ENCODE results near the gene CERS1.
"Not testable (repeated sequence)": the region's sequence is repeated elsewhere in the genome, so short reads cannot be mapped to it uniquely, and the experiment has no call there.

Gene CERS1

GRCh38 chr19:18908917-18909619 lies 13.1 kb upstream of the CERS1 start:
- Mint-ChIP-seq H3K27me3 (ENCODE audit: low read depth) (no peaks in the 10 kb centered on the region), H3K4me3 (no peak overlapping the region), H3K36me3 (ENCODE audit: low read depth) (peaks cover 16% of the 10 kb centered on the region), H3K27ac (no peak overlapping the region), H3K9me3 (no peaks in the 10 kb centered on the region), H3K4me1 (ENCODE audit: low read depth) (no peaks in the 10 kb centered on the region)

GRCh38 chr19:18906605-18907519 lies 10.9 kb upstream of the CERS1 start:
- H3K36me3 Mint-ChIP-seq (ENCODE audit: low read depth): peaks cover 7% of the 10 kb centered on the region
- H3K27ac Mint-ChIP-seq: no peak overlapping the region
- no peaks in the 10 kb centered on the region for H3K27me3 Mint-ChIP-seq (ENCODE audit: low read depth)
- H3K4me1 Mint-ChIP-seq (ENCODE audit: low read depth): no peaks in the 10 kb centered on the region
- no peaks in the 10 kb centered on the region for H3K9me3 Mint-ChIP-seq
- H3K4me3 Mint-ChIP-seq: no peak overlapping the region

- Mint-ChIP-seq H3K4me1 (ENCODE audit: low read depth) (no peaks in the 10 kb centered on the region), H3K27ac (no peak overlapping the region), H3K4me3 (no peak overlapping the region), H3K36me3 (ENCODE audit: low read depth) (peaks cover 11% of the 10 kb centered on the region), H3K27me3 (ENCODE audit: low read depth) (no peaks in the 10 kb centered on the region), H3K9me3 (no peaks in the 10 kb centered on the region)
These were observed 9.7 kb upstream of the CERS1 start for GRCh38 chr19:18905513-18906236.

- H3K4me1 Mint-ChIP-seq (ENCODE audit: low read depth): no peaks in the 10 kb centered on the region
- H3K9me3 Mint-ChIP-seq: no peaks in the 10 kb centered on the region
- H3K4me3 Mint-ChIP-seq: no peak overlapping the region
- peaks cover 13% of the 10 kb centered on the region for H3K36me3 Mint-ChIP-seq (ENCODE audit: low read depth)
- no peak overlapping the region for H3K27ac Mint-ChIP-seq
- no peaks in the 10 kb centered on the region for H3K27me3 Mint-ChIP-seq (ENCODE audit: low read depth)
These were observed 9.1 kb upstream of the CERS1 start for GRCh38 chr19:18905058-18905456.

DNA sequence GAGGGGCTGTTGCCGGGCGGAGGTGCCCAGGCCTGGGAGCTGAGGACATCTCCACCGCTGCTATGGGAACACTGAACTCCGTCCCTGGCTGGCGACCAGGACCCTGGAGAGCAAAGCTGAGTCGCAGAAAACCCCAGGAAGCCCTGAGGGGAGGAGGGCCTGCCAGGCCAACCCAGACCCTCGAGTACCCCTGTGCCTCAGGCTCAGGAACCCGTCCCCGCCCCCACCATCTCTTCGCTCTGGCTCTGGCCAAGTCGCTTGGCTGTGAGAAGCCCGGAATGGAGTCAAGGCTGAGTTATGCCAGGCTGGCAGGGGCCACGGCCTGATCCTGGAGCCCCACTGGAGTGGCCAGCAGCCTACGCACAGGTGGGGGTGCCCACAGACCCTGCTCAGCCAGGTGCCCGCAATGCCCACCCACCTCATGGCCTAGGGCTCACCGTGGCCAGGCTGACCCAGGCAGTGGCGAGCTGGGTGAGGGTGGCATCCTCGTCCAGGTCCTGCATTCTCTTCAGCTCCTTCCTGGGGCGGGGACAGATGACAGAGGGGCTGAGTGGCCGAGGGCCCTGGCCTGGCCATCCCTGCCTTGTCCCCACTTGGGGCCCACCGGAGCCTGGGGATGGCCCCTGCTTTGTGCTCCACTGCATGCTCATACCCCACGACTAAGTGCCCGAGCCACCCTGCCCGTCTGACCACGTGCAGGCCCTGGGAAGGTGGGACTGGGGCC lies 8.5 kb upstream of the CERS1 start:
- Mint-ChIP-seq H3K4me3 (no peak overlapping the region), H3K4me1 (ENCODE audit: low read depth) (no peaks in the 10 kb centered on the region), H3K36me3 (ENCODE audit: low read depth) (peaks cover 10% of the 10 kb centered on the region), H3K27me3 (ENCODE audit: low read depth) (no peaks in the 10 kb centered on the region), H3K27ac (no peak overlapping the region), H3K9me3 (no peaks in the 10 kb centered on the region)

DNA sequence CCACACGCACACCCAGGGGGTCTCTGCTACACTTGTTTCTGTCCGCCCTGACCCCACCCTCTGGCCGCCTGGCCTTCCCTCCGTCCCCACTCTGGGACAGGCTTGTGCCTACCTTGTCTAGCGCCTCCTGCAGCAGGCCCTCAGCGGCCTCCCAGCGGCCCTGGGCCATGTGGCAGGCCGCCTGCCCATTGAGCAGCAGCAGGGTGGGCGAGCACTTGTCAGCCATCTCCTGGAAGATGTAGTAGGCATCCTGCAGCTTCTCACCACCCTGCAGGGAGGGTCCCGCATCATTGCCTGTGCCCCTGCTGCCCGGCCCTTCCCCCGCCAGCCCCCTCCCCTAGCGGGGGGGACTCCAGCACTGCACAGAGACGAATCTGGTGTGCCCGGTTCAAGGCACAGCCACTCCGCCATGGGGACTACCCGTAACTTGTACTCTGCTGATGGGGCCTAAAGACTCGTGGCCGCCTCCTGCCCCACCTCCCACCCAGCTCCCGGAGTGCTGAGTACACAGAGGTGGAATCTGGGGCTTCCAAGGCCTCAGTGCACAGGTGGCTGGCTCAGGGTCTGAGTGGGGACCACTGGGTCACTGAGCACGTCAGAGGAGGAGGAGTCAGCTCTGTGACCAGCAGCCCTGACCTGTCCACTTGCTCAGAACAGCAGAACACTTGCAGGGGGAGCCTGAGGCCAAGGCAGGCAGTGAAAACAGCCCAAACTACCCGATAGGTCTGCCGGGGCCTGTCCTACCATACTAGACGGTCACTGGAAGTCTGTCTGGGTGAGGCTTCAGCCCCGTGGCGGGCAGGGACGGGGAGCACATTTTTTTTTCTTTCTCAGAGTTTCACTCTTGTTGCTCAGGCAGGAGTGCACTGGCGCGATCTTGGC lies 7.4 kb upstream of the CERS1 start:
- Mint-ChIP-seq H3K9me3 (no peaks in the 10 kb centered on the region), H3K27ac (no peak overlapping the region), H3K4me3 (no peak overlapping the region), H3K27me3 (ENCODE audit: low read depth) (no peaks in the 10 kb centered on the region), H3K36me3 (ENCODE audit: low read depth) (peaks cover 10% of the 10 kb centered on the region), H3K4me1 (ENCODE audit: low read depth) (no peaks in the 10 kb centered on the region)

DNA sequence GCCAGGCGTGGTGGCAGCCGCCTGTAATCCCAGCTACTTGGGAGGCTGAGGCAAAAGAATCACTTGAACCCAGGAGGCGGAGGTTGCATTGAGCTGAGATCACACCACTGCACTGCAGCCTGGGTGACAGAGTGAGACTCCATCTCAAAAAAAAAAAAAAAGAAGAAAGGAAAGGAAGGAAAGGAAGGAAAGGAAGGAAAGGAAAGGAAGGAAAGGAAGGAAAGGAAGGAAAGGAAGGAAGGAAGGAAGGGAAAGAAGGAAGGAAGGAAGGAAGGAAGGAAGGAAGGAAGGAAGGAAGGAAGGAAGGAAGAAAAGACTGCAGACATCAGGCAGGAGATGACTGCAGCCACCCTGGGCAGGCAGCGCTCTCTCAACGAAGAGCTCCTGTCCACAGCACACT lies 6.6 kb upstream of the CERS1 start:
- H3K9me3 Mint-ChIP-seq; H3K4me1 Mint-ChIP-seq (ENCODE audit: low read depth); H3K27ac Mint-ChIP-seq; H3K4me3 Mint-ChIP-seq; H3K27me3 Mint-ChIP-seq (ENCODE audit: low read depth): not testable (repeated sequence)
- peaks cover 10% of the 10 kb centered on the region for H3K36me3 Mint-ChIP-seq (ENCODE audit: low read depth)

- peaks cover 10% of the 10 kb centered on the region for H3K36me3 Mint-ChIP-seq (ENCODE audit: low read depth)
- no peak overlapping the region for H3K4me3 Mint-ChIP-seq
- peaks cover under 1% of the 10 kb centered on the region for H3K4me1 Mint-ChIP-seq (ENCODE audit: low read depth)
- H3K27me3 Mint-ChIP-seq (ENCODE audit: low read depth): peaks cover 14% of the 10 kb centered on the region
- H3K27ac Mint-ChIP-seq: no peak overlapping the region
- H3K9me3 Mint-ChIP-seq: no peaks in the 10 kb centered on the region
These were observed 5.5 kb upstream of the CERS1 start for GRCh38 chr19:18901491-18901890.

- Mint-ChIP-seq H3K4me3 (no peak overlapping the region), H3K27ac (no peak overlapping the region), H3K4me1 (ENCODE audit: low read depth) (peaks cover 2% of the 10 kb centered on the region), H3K27me3 (ENCODE audit: low read depth) (peaks cover 17% of the 10 kb centered on the region), H3K36me3 (ENCODE audit: low read depth) (peaks cover 10% of the 10 kb centered on the region), H3K9me3 (no peaks in the 10 kb centered on the region)
These were observed 4.9 kb upstream of the CERS1 start for GRCh38 chr19:18900700-18901481.

- no peak overlapping the region for H3K4me3 Mint-ChIP-seq
These were observed 3.9 kb upstream of the CERS1 start for GRCh38 chr19:18899624-18900560.

DNA sequence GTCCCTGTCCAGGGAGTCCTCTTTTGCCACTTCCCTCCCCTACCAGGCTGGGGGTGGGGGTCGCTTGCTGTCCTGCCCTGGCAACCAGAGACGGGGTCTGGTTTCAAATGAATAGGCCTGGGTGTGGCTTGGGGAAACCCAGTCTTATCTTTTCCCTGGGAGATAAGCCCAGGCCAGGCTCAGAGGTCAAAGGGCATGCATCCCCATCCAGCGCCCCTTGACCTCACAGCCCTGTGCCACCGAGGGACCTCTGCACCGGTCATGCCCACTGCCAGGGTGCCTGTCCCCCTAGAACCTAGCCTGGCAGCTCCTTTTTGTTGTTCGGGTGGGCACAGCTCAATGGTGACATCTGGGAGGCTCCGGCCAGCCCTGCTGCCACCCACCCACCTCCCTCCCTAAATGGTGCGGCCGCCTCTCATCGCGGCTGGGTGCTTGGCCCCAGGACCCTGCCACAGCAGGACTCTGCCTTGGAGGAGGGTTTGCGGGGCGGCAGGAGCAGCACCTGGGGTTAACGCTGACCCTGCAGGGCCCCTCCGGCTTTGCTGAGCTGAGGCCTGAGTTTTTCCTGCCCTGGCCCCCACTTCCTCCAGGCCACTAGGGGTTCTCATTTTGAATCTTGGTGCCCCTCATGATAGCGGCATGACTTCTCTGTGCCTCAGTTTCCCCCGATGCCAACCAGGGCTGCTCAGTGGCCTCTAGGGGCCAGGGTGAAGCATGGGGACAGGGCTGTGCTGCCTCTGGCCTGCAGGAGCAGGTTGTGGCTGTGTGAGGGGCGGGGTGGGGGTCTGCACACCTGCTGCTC lies 2.9 kb upstream of the CERS1 start:
- no peak overlapping the region for H3K4me3 Mint-ChIP-seq
- peaks cover 2% of the 10 kb centered on the region for H3K4me1 Mint-ChIP-seq (ENCODE audit: low read depth)
- no peaks in the 10 kb centered on the region for H3K9me3 Mint-ChIP-seq
- H3K36me3 Mint-ChIP-seq (ENCODE audit: low read depth): peaks cover 6% of the 10 kb centered on the region
- peaks cover 19% of the 10 kb centered on the region for H3K27me3 Mint-ChIP-seq (ENCODE audit: low read depth)
- no peak overlapping the region for H3K27ac Mint-ChIP-seq

More at GRCh38 chr19:18899624-18900560, 3.9 kb upstream of the CERS1 start:
- H3K4me1 Mint-ChIP-seq (ENCODE audit: low read depth): peaks cover 2% of the 10 kb centered on the region
- H3K9me3 Mint-ChIP-seq: no peaks in the 10 kb centered on the region
- H3K36me3 Mint-ChIP-seq (ENCODE audit: low read depth): peaks cover 6% of the 10 kb centered on the region
- peaks cover 17% of the 10 kb centered on the region for H3K27me3 Mint-ChIP-seq (ENCODE audit: low read depth)
- no peak overlapping the region for H3K27ac Mint-ChIP-seq
